ENCODE measurements around the gene SPATA32.

DNA sequence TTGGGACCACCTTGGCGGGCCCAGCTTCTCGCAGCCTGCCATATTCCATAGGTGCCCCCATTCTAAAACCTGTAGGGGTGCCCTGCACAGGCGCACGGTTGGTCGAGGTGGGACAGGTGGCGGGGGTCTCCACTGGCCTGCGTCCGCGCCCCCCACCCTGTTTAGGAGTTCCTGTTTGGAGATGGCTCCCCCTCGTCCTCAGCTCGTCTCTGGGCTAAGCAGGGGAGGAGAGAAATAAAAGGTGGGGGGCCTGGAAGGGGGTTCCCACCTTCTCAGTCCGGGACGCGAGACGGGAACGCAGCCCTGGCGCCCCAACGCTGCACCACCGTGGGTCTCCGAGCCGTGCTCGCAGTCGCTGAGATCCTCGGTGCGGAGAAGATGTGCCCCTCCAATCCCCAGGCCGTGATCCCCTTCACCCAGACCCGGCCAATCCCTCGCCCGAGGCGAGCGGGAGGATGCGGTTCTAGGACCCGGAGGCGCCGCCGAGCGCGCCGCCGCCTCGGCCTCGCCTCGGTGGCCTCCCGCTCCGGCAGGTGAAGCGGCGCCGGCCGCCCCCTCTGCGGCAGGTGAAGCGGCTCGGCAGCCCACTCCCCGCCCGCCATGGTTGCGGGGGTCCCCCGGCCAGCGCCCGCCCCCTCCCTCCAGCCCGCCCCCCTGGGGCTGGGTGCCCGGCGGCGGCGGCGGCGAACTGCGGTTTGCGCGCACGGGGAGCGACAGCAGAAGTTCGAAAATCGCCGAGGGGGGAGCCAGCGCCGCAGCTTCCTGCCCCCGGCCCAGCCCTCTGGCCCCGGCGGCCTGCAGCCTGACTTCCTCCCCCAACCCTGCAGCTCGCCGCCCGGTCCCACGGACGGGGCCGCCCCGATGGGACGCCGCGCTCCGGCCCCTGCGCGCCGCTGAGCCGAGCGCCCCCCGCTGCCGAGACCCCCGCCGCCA, 40.5 kb downstream of the SPATA32 start, which contains the start of gene FMNL1:
- TF ChIP-seq, protein P1, sequence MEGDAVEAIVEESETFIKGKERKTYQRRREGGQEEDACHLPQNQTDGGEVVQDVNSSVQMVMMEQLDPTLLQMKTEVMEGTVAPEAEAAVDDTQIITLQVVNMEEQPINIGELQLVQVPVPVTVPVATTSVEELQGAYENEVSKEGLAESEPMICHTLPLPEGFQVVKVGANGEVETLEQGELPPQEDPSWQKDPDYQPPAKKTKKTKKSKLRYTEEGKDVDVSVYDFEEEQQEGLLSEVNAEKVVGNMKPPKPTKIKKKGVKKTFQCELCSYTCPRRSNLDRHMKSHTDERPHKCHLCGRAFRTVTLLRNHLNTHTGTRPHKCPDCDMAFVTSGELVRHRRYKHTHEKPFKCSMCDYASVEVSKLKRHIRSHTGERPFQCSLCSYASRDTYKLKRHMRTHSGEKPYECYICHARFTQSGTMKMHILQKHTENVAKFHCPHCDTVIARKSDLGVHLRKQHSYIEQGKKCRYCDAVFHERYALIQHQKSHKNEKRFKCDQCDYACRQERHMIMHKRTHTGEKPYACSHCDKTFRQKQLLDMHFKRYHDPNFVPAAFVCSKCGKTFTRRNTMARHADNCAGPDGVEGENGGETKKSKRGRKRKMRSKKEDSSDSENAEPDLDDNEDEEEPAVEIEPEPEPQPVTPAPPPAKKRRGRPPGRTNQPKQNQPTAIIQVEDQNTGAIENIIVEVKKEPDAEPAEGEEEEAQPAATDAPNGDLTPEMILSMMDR (conservative IDR thresholded peaks at IDR 0.05; ENCODE audit: low read depth in 2 of 2), result no peak
- TF ChIP-seq EZH2 (IDR thresholded peaks at IDR 0.05; ENCODE audit: low read depth, unreplicated experiment) (no peak), POLR2AphosphoS5 (IDR thresholded peaks at IDR 0.05; ENCODE audit: low read depth) (no peak), NANOG (IDR thresholded peaks at IDR 0.05; ENCODE audit: borderline replicate concordance) (no peak), EZH2phosphoT487 (IDR thresholded peaks at IDR 0.05; ENCODE audit: unreplicated experiment) (no peak), CREB1 (CRISPR knock-in tag; IDR thresholded peaks at IDR 0.05; ENCODE audit: low read depth) (no peak), STAT1 (IDR thresholded peaks at IDR 0.05; ENCODE audit: unreplicated experiment) (no peak), ZNF114 (CRISPR knock-in tag; IDR thresholded peaks at IDR 0.05) (no peak), JUNB (IDR thresholded peaks at IDR 0.05; ENCODE audit: unreplicated experiment) (no peak), ZNF331 (CRISPR knock-in tag; IDR thresholded peaks at IDR 0.05; ENCODE audit: low read depth) (no peak)
- TF ChIP-seq, protein P2, sequence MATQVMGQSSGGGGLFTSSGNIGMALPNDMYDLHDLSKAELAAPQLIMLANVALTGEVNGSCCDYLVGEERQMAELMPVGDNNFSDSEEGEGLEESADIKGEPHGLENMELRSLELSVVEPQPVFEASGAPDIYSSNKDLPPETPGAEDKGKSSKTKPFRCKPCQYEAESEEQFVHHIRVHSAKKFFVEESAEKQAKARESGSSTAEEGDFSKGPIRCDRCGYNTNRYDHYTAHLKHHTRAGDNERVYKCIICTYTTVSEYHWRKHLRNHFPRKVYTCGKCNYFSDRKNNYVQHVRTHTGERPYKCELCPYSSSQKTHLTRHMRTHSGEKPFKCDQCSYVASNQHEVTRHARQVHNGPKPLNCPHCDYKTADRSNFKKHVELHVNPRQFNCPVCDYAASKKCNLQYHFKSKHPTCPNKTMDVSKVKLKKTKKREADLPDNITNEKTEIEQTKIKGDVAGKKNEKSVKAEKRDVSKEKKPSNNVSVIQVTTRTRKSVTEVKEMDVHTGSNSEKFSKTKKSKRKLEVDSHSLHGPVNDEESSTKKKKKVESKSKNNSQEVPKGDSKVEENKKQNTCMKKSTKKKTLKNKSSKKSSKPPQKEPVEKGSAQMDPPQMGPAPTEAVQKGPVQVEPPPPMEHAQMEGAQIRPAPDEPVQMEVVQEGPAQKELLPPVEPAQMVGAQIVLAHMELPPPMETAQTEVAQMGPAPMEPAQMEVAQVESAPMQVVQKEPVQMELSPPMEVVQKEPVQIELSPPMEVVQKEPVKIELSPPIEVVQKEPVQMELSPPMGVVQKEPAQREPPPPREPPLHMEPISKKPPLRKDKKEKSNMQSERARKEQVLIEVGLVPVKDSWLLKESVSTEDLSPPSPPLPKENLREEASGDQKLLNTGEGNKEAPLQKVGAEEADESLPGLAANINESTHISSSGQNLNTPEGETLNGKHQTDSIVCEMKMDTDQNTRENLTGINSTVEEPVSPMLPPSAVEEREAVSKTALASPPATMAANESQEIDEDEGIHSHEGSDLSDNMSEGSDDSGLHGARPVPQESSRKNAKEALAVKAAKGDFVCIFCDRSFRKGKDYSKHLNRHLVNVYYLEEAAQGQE (IDR thresholded peaks at IDR 0.05; ENCODE audit: unreplicated experiment), result no peak
- TF ChIP-seq, protein P3, sequence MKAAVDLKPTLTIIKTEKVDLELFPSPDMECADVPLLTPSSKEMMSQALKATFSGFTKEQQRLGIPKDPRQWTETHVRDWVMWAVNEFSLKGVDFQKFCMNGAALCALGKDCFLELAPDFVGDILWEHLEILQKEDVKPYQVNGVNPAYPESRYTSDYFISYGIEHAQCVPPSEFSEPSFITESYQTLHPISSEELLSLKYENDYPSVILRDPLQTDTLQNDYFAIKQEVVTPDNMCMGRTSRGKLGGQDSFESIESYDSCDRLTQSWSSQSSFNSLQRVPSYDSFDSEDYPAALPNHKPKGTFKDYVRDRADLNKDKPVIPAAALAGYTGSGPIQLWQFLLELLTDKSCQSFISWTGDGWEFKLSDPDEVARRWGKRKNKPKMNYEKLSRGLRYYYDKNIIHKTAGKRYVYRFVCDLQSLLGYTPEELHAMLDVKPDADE (IDR thresholded peaks at IDR 0.05), result no peak
